ENCODE measurements around the gene GLYR1.

The GLYR1 gene

DNA sequence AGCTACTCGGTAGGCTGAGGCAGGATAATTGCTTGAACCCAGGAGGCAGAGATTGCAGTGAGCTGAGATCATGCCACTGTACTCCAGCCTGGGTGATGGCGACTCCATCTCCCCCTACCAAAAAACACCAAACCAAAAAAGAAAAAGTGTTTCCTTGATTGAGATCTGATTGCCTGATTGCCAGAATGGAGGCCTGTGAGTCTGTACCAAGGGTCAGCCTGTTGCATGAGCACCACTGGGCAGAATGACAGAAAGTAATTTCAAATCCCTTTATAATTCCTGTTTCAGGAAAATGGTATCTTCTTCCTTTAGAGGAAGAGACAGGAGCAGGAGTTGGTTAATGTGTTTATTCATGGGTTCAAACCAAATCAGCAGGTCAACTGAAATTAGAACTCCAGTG lies 8.7 kb upstream of the GLYR1 start:
- no peak overlapping the region for H3K4me3 ChIP-seq (ENCODE audit: low read length)

DNA sequence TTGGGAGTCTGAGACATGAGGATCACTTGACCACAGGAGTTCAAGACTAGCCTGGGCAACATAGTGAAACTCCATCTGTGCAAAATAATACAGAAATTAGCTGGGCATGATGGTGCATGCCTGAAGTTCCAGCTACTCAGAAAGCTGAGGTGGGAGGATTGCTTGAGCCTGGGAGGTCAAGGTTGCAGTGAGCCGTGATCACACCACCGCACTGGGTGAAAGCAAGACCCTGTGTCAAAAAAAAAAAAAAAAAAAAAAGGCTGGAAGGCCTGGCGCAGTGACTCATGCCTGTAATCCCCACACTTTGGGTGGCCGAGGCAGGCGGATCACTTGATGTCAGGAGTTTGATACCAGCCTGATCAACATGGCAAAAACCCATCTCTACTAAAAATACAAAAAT lies 8.3 kb upstream of the GLYR1 start:
- DNase-seq (ENCODE audit: low read depth, low spot score) = no peak
- no peak overlapping the region for H3K4me3 ChIP-seq (ENCODE audit: low read length)

More for the DNA sequence above, 8.7 kb upstream of the GLYR1 start:
- DNase-seq (ENCODE audit: low read depth, low spot score) = no peak

DNA sequence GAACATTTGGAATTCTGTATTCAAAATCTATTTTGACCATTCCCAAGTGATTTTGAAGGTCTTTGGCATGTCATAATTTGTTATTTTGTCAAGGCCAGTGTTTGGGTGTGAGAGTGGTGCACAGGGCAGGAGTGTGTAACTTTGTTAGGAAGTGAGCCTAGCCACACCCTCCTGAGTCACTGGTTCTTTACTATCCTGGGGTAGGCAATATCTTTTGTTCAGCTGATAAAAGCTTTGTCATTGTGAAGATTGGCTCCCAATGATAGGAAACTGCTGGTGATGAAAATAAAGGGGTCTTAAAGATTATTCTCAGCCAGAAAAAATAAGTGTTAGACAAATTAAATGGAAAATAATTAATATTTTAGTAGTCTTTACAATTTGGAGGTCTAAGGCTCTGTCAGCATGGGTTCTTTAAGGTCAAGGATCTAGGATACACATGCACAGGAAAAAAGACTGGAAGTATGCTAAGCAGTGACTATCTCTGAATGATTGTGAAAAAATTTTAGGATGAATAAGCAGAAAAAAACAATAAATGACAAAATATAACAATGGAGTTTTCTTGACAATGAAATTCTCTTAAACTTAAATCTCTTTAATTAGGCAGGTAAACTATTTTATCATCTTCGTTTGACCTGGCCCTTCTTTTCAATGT lies 5.3 kb upstream of the GLYR1 start:
- no peak overlapping the region for H3K4me3 ChIP-seq (ENCODE audit: low read length)
- DNase-seq (ENCODE audit: low read depth, low spot score) = no peak

DNA sequence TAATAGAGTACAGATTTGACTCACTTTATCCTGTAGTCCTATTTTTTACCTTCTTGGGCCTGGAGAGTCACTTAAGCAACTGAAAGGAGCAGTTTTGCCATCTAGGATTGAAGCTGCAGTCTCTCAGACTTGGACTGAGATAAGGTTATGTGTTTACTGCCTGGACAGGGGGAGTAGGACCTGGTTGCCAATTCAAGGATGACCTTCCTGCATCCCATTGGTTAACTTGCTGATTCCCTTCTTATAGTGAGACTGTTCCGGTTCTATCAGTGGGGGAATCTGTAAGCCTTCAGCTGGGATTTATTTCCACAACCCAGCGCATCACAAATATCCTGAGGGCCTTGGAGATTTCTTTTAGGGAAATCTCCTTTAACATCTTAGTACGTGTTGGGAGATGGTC lies 3.1 kb upstream of the GLYR1 start:
- no peak for DNase-seq (ENCODE audit: low read depth, low spot score)
- H3K4me3 ChIP-seq (ENCODE audit: low read length) = no peak overlapping the region

DNA sequence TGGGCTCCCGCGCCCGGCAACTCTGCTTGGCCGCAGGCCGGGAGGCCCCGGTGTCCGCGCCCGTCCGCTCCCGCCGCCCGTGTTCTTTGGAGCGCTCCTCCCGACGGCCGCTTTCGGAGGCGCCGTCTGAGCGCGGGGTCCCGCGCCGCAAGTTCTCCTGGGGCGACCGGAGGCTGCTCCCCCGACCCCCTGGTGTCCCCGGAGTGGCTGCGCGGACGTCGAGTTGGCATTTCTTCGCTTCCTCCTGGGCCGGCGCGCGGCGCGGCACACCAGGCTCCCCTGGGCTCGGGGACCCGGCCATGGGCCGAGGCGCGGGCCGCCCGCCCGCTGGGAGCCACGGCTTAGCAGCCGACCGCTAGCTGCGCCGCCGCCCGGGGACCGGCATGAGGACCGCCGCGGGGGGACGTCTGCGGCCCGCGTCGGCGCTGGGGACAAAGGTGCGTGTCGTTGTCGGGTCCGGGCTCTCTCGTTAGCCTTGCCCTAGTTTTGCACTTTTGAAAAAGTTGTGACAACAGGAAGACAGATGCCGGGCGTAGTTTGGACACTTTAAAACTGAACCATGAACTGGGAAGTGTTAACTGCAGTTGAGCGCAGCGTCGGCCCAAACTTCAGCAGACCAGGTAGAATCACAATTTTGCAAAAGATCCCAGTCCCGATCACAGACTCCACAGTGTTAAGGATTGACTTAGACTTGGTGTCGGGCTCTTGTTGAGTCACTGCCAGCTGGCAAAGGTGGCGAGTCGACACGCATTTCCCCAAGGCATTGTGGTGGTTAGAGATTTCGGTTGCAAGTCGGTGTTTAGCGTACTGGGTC lies 893 bp upstream of the GLYR1 start:
- peak; percentile 19 for DNase-seq (ENCODE audit: low read depth, low spot score)
- H3K4me3 ChIP-seq (ENCODE audit: low read length) = peak overlapping the region; percentile 75

DNA sequence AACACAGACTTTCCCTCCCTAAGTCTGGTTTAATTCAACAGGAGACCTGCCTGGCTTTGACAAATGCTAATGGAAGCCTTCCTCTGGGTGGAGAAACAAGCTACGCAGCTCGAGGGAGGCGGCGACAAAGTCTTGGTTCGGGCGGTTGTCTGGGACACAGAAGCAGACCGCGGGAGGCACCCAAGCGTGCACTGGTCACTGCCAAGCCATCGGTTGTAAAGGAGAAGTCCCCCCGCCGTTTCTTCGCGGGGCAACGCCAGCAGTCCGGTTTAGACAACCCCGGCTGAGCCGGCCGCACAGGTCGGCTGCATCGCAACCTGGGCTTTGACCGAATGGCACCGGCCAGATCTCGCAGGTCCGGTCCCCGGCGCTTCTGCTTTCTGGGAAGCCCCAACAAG lies 586 bp downstream of the GLYR1 start:
- no peak for DNase-seq (ENCODE audit: low read depth, low spot score)
- peak overlapping the region; percentile 87 for H3K4me3 ChIP-seq (ENCODE audit: low read length)

DNA sequence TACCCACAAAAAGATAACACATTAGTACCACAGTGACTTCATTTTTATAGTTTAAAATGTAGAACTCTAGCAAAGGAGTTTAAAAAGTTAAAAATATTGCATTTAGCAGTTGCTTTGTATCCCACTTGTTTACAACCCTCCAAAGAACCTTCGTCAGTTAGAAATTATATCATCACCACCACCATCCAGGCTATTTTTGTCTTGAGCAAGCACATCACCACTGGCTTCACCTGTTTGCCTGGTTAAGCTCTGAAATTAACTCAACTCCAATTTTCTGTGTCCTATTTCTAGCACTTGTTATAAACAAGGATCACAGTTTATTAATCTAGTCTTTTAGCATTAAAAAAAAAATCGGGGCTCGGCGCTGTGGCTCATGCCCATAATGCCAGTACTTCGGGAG lies 6.1 kb downstream of the GLYR1 start:
- no peak overlapping the region for H3K4me3 ChIP-seq (ENCODE audit: low read length)
- DNase-seq (ENCODE audit: low read depth, low spot score) = no peak

DNA sequence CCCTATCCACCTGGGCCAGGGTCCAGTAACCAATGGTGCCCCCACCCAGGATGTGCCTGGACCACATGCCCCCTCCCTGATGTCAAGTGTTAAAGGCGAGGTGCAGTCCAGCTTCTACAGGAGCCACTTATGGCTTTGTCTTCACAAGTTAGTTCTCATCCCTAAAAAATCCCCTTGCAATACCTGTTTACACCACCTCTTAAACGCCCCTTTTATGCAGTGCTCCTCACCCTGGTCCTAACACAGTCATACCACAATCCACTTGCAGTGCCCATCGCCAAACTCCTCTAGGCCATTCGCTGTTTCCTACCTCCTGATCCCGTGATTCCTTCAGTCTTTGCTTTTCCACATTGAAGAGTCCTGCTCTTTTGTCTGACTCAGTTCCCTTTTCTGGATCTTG lies 7.1 kb downstream of the GLYR1 start:
- DNase-seq (ENCODE audit: low read depth, low spot score) = no peak
- H3K4me3 ChIP-seq (ENCODE audit: low read length) = no peak overlapping the region

DNA sequence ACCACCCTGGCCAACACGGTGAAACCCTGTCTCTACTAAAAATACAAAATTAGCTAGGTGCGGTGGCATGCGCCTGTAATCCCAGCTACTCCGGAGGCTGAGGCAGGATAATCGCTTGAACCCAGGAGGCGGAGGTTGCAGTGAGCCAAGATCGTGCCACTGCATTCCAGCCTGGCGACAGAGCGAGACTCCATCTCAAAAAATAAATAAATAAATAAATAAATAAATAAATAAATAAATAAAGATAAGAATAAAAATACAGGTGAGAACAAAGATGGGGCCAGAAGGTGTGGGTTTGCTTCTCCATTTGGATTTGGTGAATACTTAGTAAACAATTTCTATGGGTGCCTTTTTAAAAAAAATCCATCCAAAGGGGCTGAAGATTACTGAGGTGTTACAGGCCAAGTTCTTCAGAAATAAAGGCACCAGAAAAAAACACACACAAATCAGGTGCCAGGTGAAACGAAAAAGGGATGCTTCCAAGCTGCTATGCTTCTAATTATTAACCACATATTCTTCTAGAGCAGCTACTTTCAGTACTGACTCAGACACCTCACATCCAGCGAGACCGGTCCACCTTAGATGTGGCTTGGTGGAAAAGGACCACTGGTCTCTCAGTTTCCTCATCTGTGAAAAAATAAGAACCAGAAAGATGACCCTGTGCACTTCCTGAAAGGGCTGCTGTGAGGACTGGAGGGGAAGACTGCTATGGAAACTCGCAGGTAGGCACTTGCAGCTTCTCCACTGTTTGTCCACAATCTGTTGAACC lies 9.2 kb downstream of the GLYR1 start:
- no peak for DNase-seq (ENCODE audit: low read depth, low spot score)

DNA sequence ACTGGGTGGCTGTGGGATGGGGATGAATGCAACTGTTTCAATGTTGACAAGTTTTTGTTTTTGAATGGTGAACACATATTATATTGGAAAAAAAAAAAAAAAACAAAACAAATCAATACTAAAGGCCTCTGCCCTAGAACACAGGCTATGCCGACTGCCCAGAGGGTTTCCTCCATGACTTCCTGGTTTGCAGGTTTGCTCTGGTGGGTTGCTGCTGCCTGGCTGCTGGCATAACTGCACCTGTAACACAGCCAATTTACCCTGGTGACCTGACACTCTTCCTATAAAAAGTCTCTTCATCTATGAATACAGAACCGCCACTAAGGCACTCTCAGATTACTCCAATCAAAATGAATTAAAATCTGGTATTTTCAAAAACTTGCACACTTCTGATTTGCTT lies 10.4 kb downstream of the GLYR1 start:
- no peak for DNase-seq (ENCODE audit: low read depth, low spot score)
- H3K4me3 ChIP-seq (ENCODE audit: low read length) = no peak overlapping the region

More for the DNA sequence above, 9.2 kb downstream of the GLYR1 start:
- H3K4me3 ChIP-seq (ENCODE audit: low read length) = no peak overlapping the region

DNA sequence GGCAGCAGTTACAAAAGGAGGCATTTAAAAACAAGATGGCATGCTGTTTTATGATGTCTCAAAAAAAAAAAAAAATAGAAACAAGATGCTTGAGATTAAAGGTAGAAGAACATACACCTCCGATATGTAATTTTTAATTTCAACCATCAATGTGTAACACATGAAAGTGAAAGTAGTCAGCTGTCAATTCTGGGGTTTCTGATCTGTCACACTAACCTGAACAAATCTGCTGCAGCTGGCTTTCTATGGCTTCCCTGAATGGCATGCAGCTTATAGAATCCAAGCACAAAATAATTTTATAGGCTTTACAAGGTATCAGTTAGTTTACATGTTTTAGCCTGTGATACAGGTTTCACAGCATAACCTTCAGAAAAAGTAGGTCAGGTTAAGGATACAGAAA lies 13.5 kb downstream of the GLYR1 start:
- no peak for DNase-seq (ENCODE audit: low read depth, low spot score)
- H3K4me3 ChIP-seq (ENCODE audit: low read length) = no peak overlapping the region

DNA sequence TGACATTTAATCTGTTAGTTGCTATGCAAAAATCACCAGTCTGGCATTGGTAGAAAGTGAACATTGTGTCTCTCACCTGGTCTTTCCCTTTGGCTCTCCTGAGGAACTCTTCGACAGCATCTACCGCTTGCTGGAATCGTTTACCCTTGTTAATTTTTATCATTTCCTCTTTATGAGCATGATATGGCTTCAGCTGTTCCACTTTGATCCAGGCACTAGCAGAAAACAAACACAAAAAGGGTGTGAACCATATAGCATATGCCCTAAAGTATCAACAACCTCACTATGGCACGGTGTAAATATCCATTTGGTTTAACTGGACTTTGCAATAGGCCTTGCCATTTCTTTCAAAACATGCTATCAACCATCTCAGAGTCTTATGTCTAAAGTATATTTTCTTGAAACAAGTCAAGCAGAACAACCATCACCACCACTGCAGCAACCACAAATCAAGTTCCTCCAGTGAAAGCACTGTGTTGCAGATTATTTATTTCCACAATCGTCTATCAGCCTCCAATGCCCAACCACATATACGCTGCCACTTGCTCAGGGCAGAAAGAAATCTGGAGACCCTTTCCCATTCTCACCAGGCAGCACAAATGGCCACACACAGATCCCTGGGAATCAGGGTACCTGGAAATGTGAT lies 14.3 kb downstream of the GLYR1 start:
- DNase-seq (ENCODE audit: low read depth, low spot score) = no peak
- no peak overlapping the region for H3K4me3 ChIP-seq (ENCODE audit: low read length)

DNA sequence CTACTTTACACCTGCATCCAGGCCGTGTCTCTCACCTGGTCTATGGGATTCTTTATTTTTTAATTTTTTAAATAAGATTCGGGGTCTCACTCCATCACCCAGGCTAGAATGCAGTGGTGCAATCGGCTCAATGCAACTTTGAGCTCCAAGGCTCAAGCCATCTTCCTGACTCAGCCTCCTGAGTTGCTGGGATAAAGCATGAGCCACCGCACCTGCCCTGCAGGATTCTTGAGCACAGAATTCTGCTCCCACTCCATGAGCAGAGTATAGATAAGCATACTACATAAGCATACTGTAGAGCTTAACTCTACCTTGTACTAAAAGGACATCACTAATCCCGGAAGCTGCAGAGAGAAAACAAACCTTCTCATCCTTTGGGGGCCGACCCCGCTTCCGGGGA lies 15.5 kb downstream of the GLYR1 start:
- H3K4me3 ChIP-seq (ENCODE audit: low read length) = no peak overlapping the region
- DNase-seq (ENCODE audit: low read depth, low spot score) = no peak

DNA sequence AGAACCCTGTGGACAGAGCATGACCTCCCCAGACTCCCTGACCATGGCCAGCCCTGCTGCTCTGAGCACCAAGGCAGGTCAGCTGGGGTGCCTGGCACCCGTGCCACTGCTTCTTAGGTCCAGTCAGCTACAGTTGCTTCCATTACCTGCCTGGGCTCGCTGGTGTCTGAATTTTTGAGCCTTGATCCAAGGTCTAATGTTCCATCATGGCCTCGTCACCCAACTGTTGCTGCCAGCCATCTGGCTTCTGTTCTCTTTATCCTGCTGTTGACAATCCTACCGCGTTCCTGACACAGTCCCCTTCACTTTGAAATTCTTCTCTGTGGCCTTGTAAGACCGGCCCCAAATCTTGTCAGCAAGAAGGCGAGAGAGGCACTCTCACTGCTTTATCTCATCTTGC lies 16.7 kb downstream of the GLYR1 start:
- H3K4me3 ChIP-seq (ENCODE audit: low read length) = no peak overlapping the region
- DNase-seq (ENCODE audit: low read depth, low spot score) = no peak

DNA sequence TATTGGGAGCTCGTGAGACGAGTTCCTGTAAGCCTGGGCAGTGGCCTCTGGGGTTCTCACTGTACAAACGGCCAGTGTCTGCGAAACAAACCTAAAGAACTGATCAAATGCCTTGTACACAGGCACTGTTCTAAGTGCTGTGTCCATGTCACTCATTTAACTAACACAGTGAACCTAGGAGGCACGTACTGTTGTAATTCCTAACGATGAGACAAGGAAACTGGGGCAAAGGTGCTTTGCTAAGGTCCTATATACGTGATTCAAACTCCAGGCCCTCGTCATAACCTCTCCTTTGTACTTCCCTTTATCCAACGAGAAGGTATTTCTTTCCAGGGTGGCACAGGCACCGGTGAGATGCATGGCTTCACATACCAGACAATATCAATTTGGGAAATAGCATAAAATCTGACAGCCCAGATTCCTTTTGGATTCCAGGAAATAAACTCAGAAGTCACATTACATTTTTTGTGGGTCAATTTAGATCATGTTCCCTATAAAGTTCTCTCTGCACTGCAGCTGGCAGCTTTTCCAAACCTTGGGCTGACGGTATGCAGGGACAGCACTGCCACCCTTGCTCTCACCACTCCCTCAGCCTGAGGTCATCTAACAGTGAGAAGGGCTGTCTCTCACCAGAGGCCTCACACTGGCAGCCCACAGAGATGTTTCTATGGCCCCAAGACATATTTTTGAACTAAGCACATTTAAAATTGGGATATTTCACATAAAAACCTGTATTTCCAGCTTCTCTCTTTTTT lies 18.3 kb downstream of the GLYR1 start:
- no peak for DNase-seq (ENCODE audit: low read depth, low spot score)
- no peak overlapping the region for H3K4me3 ChIP-seq (ENCODE audit: low read length)

DNA sequence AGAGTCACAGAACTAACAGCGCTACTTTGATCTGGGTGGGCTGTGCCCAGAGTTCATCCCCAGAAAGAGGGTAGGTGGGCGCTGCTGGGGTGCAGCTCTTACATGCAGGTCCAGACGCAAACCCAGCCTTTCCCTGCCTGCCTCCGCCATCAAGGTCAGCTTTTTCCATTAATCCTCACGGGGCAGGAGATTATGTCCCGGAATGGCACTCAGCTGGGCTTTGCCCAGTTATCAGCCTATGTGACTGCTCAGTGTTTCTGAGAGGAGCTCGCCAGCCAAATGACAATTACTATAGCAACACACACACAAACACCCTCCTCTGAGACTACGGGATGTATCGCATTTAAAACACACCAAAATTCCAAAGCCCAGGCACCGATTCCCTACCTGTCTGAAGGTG lies 20.1 kb downstream of the GLYR1 start:
- DNase-seq (ENCODE audit: low read depth, low spot score) = no peak
- H3K4me3 ChIP-seq (ENCODE audit: low read length) = no peak overlapping the region

DNA sequence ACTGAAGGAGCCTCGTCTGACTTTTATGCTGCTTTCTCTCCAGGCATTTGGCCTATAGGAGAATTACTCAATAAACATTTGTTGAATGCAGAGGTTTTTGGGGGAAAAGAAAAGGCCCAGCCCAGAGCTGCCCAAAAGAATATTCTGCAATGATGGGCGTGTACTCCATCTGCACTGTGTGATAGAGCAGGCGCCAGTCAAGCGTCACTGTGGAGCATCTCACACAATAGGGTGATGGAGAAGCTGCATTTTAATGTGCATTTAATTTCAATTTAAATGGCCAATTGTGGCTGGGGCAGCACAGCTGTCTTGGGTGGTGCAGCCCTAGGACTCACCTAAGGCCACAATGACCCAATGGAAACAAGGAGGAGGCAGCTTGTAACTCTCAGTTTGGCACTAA lies 20.6 kb downstream of the GLYR1 start:
- H3K4me3 ChIP-seq (ENCODE audit: low read length) = no peak overlapping the region
- no peak for DNase-seq (ENCODE audit: low read depth, low spot score)

DNA sequence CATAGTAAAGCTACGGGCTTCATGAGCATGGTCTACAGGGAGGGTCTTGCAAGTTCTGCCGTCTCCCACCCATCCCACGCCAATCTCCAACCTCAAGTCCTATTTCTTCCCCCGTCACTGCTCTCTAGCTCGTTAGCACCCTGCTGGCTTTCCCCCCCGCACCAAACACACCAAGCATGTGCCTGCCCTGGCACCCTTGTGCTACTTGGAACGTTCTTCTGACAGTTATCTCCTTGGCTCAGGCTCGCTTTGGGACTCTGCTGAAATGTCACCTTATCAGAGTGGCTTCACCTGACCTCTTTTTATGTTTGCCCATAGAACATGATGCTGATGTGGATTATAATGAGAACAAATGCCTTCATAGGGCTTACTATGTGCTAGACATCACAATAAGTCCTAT lies 21.9 kb downstream of the GLYR1 start:
- no peak overlapping the region for H3K4me3 ChIP-seq (ENCODE audit: low read length)
- no peak for DNase-seq (ENCODE audit: low read depth, low spot score)

DNA sequence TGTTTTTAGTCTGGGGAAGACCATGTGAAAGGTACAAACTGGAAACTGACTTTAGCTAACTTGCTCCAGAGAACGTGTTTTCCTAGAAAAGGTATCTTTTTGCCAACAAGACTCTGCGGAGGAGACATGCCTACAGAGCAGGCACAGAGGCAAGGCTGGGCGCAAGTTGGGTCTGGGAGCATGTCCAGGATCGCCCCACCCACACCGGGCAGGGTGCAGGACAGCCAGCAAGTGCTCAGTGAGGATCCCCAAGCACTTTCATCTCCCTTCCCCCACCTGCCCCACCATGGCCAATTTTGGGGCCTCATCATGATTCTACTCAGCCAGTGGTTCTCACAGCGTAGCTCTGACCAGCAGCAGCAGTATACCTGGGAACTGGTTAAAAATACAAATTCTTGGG lies 26.4 kb downstream of the GLYR1 start:
- no peak overlapping the region for H3K4me3 ChIP-seq (ENCODE audit: low read length)
- DNase-seq (ENCODE audit: low read depth, low spot score) = no peak

Measured in Jurkat, Clone E6-1 (cell line).